ENCODE results near the gene TUBG1.
"Not testable (repeated sequence)": the region's sequence is repeated elsewhere in the genome, so short reads cannot be mapped to it uniquely, and the experiment has no call there.

The TUBG1 gene

GRCh38 chr17:42579794-42580551 is 29.5 kb upstream of the TUBG1 start:
- DNase-seq (ENCODE audit: low read depth), result no peak

GRCh38 chr17:42581744-42582270 is 27.7 kb upstream of the TUBG1 start:
- DNase-seq (ENCODE audit: low read depth), result no peak

- no peak for DNase-seq (ENCODE audit: low read depth)
These were observed 24.6 kb upstream of the TUBG1 start for GRCh38 chr17:42584880-42585279.

- DNase-seq (ENCODE audit: low read depth), result peak; percentile 43
These were observed 24.1 kb upstream of the TUBG1 start for GRCh38 chr17:42585353-42585752.

- DNase-seq (ENCODE audit: low read depth), result no peak
These were observed 22.8 kb upstream of the TUBG1 start for GRCh38 chr17:42586514-42587230.

DNA sequence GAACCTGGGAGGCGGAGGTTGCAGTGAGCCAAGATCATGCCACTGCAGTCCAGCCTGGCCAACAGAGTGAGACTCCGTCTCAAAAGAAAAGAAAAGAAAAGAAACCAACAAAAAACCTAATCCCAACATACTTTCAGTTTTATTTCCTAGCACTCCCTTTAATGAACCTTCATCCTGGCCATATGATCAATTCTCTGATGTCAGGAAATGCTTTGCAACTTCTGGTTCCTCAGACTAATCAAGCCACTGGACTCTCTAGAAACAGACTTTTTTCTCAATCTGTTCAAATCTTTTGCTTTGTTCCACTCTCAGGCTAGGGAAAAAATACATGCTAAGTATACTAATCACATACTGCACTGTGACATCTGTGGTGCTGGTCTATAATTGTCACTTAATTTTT is 18.6 kb upstream of the TUBG1 start:
- DNase-seq (ENCODE audit: low read depth), result no peak

DNA sequence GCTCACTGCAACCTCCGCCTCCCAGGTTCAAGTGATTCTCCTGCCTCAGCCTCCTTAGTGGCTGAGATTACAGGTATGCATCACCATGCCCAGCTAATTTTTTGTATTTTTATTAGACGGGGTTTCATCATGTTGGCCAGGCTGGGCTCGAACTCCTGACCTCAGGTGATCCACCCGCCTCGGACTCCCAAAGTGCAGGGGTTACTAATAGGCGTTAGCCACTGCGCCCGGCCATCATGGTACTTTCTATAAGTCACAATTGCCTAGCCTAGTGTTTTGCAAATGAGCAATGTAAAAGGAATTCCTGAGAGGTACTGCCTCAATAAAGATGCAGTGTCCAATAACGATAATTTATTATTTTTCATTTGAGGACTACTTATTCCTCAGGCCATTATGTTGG is 18.1 kb upstream of the TUBG1 start:
- DNase-seq (ENCODE audit: low read depth), result no peak

- no peak for DNase-seq (ENCODE audit: low read depth)
These were observed 13.1 kb upstream of the TUBG1 start for GRCh38 chr17:42596386-42596785.

GRCh38 chr17:42598905-42599304 is 10.6 kb upstream of the TUBG1 start:
- DNase-seq (ENCODE audit: low read depth), result no peak

DNA sequence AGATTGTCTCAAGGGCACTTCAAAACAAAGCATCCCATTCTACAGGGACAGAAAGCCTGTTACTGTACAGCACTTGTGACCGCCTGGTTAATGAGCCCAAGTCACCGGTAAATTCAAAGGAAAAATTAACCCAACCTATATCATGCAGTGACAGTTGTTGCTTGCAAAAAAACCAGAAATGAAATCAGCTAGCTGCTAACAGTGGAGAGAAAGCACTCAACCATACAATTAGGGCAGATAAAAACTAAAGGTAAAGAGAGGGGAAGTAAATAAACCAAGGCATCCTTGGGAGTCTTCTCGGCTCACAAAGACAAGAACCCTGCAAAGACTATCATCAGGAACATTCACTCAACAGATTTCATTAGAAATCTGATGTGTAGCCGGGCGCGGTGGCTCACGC is 6.2 kb upstream of the TUBG1 start:
- no peak for DNase-seq (ENCODE audit: low read depth)

- no peak for DNase-seq (ENCODE audit: low read depth)
These were observed 1.7 kb upstream of the TUBG1 start for GRCh38 chr17:42607769-42608168.

- DNase-seq (ENCODE audit: low read depth), result peak; percentile 11
These were observed 940 bp upstream of the TUBG1 start for GRCh38 chr17:42608305-42609181.

- not testable (repeated sequence) for DNase-seq (ENCODE audit: low read depth)
These were observed 625 bp downstream of the TUBG1 start for GRCh38 chr17:42609814-42610801.

DNA sequence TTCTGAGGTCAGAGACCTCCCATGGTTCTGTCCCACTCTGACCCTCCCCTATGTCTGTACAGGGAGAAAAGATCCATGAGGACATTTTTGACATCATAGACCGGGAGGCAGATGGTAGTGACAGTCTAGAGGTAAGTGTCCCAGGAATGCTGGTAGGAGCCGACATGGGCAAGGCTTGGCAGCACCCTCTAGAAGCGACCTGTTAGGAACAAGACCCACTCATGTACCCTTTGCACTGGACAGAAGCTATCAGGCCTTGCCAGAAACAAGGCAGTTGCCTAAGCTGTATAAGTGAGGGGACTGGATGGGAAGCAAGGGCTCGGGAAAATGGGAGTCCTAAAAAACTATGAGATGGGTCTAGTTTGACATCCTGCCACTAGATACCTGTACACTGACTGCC is 2.5 kb downstream of the TUBG1 start:
- no peak for DNase-seq (ENCODE audit: low read depth)

DNA sequence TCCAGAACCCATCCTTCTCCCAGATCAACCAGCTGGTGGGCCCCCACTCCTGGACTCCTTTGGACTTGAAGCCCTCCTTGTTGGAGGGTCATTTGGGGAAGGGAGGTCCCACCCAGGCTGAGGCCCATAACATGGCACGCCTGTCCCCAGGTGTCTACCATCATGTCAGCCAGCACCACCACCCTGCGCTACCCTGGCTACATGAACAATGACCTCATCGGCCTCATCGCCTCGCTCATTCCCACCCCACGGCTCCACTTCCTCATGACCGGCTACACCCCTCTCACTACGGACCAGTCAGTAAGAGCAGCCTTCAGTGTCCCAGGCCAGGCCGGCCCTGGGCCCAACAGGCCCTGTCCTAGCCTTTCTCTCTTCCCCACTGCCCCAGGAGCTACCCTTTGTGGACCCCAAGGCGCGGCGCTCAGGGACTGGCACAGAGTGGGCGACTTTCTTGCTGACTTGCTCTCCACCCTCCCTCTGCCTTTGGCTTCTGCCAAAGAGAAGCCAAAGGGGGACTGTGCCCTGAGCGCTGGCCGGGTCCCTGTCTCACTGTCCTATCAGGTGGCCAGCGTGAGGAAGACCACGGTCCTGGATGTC is 4.3 kb downstream of the TUBG1 start:
- DNase-seq (ENCODE audit: low read depth), result no peak

GRCh38 chr17:42617956-42618431 is 8.5 kb downstream of the TUBG1 start:
- no peak for DNase-seq (ENCODE audit: low read depth)

GRCh38 chr17:42618442-42619150 is 9.1 kb downstream of the TUBG1 start:
- peak; percentile 14 for DNase-seq (ENCODE audit: low read depth)

DNA sequence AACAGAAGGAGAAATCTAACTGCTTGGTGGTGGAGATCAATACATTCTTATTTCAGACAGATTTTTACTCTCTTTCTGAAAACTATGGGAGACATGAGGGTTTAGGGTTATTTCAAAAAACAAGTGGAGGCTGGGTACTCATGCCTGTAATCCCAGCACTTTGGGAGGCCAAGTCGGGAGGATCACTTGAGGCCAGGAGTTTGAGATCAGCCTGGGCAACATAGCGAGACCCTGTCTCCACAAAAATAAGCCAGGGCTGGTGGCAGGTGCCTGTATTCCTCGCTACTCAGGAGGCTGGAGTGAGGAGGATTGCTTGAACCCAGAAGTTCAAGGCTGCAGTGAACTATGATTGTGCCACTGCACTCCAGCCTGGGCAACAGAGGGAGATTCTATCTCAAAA is 12.5 kb downstream of the TUBG1 start:
- DNase-seq (ENCODE audit: low read depth), result not testable (repeated sequence)

GRCh38 chr17:42623271-42623670 is 13.8 kb downstream of the TUBG1 start:
- DNase-seq (ENCODE audit: low read depth), result no peak

All from iris pigment epithelial cell (primary cell).